Measurements from ENCODE around the gene TBCA.
"Not testable (repeated sequence)": the region's sequence is repeated elsewhere in the genome, so short reads cannot be mapped to it uniquely, and the experiment has no call there.

TBCA gene

DNA sequence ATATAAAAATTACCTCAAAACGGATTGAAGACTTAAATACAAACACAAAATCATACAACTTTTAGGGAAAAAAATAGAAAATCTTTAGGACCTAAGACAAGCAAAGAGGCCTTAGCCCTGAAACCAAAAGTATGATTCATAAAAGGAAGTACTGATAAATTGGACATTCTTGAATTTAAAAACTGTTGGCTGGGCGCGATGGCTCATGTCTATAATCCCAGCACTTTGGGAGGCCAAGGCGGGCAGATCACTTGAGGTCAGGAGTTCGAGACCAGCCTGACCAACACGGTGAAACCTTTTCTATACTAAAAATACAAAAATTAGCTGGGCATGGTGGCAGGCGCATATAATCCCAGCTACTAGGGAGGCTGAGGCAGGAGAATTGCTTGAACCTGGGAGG lies 76.6 kb downstream of the TBCA start:
- DNase-seq = not testable (repeated sequence)

DNA sequence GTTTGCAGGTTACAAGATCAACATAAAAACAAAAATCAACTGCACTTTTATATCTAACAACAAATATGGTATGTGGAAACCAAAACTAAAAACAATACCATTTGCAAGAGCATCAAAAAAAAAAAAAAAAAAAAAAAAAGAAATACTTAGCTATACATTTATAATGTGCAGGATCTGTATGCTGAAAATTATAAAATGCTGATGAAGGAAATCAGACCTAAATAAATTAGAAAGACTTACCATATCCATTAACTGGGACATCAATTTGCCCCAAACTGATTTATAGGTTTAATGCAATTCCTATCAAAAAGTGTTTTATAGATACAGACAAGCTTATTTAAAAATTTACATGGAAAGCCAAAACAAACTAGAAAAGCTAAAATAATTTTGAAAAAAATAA lies 77.2 kb downstream of the TBCA start:
- DNase-seq = no peak

GRCh38 chr5:77697692-77698091 lies 78.4 kb downstream of the TBCA start:
- no peak for DNase-seq

- DNase-seq = no peak
Measured at GRCh38 chr5:77696120-77696519, 80.0 kb downstream of the TBCA start.

GRCh38 chr5:77693913-77694312 lies 82.2 kb downstream of the TBCA start:
- no peak for DNase-seq

DNA sequence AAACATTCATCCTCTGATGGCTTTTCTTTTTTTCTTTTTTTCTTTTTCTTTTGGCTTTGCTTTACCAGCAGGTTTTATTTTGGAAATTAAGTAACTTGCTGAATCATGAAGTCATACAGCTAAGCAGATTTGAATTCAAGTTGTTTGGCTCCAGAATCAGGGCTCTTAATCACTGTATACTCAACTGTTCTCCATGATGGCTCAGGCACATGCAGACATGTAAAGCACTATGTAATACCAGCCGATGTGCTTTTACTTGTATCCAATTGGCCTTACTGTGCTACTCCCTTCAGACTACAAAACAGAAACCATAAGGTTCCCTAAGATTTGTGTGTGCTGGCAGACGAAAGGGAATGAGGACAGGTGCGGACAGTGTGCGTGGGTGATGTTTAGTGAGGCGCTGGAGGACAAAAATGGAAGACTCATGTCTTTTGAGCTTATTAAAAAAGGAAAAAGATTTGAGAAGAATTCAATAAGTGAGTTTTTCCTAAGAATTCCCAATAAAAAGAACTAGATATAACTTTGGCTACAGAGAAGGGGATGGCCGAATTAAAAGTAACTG lies 92.9 kb downstream of the TBCA start:
- DNase-seq = no peak

- no peak for DNase-seq
Measured at GRCh38 chr5:77670526-77670925, 105.6 kb downstream of the TBCA start.

- DNase-seq = no peak
Measured at GRCh38 chr5:77669677-77670076, 106.5 kb downstream of the TBCA start.

DNA sequence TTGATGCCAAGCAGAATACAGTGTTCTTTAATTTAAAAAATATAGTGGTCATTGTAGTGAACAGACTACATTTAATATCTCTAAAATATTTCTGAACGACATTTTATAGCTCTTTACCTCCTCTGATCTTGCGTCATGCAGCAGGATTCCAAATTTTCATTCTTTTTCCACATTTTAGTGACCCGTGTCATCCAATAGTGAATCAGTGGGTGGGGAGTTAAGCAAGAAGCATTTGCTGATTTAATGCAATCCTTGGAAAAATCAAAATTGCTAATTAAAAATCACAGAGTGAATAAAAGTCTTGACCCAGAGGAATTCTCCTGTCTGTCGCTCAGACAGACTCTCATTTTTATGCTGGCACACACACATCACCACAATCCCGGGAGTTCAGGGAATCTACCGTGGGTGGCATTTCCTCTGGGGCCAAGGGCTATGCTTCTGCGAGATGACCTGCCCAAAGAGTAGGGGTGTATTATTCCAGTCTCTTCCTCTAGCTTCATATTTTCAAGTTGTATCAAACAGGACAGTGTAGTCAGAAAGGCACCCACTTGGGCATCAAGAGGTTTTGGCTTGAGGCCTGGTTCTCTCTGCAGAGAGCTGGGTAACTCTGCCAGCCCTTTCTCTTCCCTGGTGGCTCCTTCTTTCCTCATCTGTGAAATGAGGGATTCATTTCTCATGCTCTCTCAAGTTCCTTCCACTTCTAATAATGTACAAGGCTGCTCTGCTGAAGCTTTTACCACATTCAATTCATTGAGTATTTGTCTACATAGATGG lies 112.9 kb downstream of the TBCA start:
- DNase-seq = no peak

GRCh38 chr5:77662635-77663034 lies 113.5 kb downstream of the TBCA start:
- no peak for DNase-seq

DNA sequence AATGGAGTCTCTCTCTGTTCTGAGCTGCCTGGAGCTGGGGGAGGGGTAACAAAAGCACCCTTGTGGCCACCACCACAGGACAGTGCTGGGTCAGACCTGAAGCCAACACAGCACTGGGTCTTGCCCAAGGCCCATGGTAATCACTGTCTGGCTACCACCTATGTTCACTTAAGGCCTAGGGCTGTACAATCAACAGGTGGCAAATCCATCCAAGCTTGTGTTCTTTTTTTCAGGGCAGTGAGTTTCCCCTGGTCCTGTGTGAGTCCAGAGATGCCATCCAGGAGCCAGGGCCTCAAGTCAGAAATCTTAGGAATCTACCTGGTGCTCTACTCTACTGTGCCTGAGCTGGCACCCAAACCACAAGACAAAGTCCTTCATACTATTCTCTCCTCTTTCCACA lies 117.5 kb downstream of the TBCA start:
- no peak for DNase-seq

- no peak for DNase-seq
Measured at GRCh38 chr5:77651343-77651742, 124.8 kb downstream of the TBCA start.

DNA sequence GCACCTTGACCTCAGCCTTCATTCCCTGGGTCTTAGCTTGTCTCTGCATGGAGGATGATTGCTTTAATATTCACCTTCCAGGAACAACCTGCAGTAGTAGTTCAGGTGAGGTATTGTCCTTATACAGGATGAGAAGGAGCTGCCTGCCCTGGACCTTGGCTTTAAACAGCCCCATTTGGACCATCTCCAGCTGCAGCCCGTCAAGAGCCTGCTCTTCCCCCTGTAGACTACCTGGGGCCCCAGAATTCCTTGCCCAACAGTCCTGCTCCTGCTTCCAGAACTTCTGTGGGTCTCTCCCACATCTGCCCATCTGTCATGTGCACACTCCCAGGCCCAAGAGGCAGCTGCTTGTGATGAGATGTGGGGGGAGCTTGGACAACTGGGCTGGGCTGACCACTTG lies 125.5 kb downstream of the TBCA start:
- DNase-seq = no peak

GRCh38 chr5:77649776-77650175 lies 126.4 kb downstream of the TBCA start:
- DNase-seq = no peak

DNA sequence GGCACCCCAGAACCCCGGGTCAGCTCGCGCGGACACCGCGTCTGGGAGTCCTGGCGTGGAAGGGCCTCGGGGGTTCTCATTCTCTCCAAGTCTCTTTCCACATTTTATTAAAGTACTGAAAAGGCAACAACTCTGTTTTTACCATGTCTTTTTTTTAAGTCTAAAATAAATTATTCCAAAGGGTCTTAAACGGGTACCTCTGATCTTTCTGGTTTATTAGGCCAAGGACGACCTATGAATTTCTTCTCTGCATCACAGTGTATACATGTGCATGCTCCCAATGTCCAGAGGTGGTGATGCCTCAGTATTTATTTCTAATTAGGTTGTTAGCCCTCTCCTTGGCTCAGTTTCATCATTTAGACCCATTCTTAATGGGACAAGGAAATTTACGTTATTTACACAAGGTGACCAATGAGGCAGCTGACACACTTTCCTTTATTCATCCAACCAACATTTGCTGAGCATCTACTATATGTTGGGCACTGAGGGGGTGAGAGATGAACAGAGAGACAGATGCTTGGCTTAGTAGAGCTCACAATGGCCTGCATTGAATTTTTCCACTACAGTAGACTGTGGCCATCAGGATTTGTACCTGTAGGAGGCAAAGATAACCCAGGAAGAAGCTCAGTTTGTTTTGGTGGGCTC lies 130.0 kb downstream of the TBCA start:
- no peak for DNase-seq

GRCh38 chr5:77645158-77645994 lies 130.8 kb downstream of the TBCA start:
- peak; percentile 25 to 63 for DNase-seq

DNA sequence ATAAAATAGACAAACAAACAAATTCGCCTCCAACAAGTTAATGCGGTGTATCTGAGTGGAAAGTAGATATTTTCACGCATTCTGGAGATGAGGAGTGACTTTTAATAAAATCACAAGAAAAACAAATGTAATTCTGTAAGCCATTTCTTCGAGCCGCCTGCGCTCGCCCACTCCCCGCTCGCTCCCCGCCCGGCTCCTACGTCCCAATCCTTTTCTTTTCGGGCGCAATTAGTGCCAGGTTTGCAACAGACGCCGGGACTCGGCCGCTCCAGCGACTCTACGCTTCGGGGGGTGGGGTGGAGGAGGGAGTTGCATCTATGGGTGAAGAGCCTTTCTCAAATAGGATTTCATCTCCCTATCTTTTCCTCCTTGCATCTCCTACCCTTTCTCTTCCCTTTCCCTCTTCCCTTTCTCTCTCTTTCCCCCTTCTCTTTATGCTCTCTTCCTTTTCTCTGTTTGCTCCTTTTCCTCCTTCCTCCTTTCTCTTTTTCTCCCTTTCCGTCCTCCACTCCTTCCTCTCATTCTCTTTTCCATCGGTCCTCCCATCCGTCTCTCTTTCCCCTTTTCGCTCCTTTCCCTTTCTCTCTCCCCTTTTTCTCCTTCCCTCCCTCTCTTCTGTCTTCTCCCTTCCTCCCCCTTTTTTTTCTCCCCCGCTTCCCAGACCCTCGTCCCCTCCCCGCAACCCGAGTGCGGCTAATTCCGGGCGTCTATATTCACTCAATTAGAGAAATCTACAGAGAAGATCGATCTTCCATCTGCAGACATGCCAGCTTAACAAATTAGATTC lies 131.6 kb downstream of the TBCA start:
- DNase-seq = no peak

GRCh38 chr5:77643654-77644370 lies 132.3 kb downstream of the TBCA start:
- DNase-seq = no peak

DNA sequence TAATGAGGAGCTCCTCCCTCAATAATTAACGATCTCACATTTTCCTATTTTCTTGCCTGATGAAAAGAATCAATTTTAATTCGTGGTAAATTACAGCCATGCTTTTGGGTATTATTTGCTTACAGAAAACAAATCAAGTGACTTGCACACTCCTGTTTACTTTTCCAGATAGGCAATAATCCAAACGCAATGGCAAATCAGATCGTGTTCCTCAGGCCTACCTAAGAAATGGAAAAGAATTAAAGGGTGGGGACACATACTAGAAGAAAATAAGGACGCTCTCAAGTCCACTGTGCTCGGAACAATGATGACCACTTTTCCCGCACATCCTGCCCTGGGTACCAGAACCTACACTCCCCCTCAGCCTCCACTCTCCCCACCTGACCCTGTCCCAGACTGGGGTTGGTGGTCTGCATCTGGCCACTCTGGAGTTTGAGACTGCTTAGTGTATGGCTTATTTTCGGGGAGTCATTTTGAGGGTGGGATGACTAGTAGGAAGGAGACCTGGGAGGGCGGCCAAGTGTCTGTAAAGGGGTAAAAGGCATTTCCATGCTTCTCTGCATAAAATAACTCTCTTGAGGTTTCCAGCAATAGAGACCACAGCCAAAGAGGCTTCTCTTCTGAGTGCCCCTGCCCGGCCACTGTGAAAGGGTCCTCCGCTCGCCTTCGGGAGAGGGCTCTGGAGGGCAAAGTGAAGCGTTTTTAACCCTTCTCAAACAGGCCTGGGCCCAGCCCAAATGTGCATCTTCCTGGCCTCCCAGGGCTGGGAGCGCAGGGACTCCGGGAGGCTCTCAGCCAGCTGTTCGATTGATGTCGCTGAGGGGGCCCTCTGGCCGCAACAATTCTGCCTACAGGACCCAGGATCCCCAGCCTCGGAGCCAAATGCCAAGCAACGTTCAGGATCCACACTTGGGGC lies 133.1 kb downstream of the TBCA start:
- no peak for DNase-seq

GRCh38 chr5:77641963-77642737 lies 134.0 kb downstream of the TBCA start:
- no peak for DNase-seq
